Neural progenitor cell (in vitro differentiated cells): ENCODE results near the gene CENPVL2.
"Not testable (repeated sequence)": the region's sequence is repeated elsewhere in the genome, so short reads cannot be mapped to it uniquely, and the experiment has no call there.

Experiments used
- EZH2 ChIP-seq: fragments of 200-600 bp; sonication (generic); IDR thresholded peaks from 2 replicates; pipeline ENCODE4 v1.6.1; 2017; ENCODE audit warnings: antibody characterized with exemption, mild to moderate bottlenecking, moderate library complexity
- TF ChIP-seq, protein P1 (sequence below): fragments of 200-600 bp; sonication (generic); IDR thresholded peaks from 2 replicates; pipeline ENCODE4 v1.5.1; 2017; ENCODE audit warnings: antibody characterized with exemption, mild to moderate bottlenecking

DNA sequence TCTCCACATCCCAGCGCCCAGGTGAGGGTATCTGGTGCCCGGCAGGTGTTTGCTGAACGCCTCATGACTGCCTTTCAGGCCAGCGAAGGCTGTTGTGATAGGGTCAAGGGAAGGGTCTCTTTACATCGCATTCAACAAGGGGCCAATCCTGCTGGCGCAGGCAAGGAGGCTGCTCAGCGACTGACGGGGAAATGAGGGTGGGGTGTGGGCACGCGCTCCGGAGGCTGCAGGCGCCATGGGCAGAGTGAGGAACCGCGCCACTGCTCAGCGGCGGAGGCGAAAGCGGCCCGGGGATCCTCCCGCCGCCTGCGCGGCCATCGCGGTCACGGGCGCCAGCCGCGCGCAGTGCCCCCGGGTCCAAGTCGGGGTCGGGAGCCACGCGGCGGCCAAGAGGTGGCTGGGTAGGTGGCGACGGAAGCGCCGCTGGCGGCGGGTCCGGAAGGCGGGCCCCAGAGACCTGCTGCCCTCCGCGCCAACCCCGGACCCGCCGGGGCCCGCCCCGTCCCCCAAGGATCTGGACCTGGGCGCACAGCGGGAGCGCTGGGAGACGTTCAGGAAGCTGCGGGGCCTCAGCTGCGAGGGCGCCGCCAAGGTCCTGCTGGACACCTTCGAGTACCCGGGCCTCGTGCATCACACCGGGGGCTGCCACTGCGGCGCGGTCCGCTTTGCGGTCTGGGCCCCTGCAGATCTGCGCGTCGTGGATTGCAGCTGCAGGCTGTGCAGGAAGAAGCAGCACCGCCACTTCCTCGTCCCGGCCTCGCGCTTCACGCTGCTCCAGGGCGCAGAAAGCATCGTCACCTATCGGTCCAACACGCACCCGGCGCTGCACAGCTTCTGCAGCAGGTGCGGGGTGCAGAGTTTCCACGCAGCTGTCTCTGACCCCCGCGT lies 27.9 kb upstream of the CENPVL2 start, which contains the start of gene CENPVL1:
- TF ChIP-seq, protein P1, sequence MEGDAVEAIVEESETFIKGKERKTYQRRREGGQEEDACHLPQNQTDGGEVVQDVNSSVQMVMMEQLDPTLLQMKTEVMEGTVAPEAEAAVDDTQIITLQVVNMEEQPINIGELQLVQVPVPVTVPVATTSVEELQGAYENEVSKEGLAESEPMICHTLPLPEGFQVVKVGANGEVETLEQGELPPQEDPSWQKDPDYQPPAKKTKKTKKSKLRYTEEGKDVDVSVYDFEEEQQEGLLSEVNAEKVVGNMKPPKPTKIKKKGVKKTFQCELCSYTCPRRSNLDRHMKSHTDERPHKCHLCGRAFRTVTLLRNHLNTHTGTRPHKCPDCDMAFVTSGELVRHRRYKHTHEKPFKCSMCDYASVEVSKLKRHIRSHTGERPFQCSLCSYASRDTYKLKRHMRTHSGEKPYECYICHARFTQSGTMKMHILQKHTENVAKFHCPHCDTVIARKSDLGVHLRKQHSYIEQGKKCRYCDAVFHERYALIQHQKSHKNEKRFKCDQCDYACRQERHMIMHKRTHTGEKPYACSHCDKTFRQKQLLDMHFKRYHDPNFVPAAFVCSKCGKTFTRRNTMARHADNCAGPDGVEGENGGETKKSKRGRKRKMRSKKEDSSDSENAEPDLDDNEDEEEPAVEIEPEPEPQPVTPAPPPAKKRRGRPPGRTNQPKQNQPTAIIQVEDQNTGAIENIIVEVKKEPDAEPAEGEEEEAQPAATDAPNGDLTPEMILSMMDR: not testable (repeated sequence)
- not testable (repeated sequence) for TF ChIP-seq EZH2
